Kidney epithelial cell (primary cell): ENCODE measurements around the gene WDR4. TPM values are rescaled to one million over a fixed set of nuclear protein-coding genes. Genes with fewer than 3 reads are reported as not detected.

Experiments used
- DNase-seq: peaks from one replicate; pipeline ENCODE4 v3.0.0-alpha.2; 2010; ENCODE audit warnings: low read depth
- H3K27me3 ChIP-seq: 2 replicates; pipeline ENCODE4 v1.6.0; 2011; ENCODE audit warnings: low read length; ENCODE audit not compliant: control insufficient read depth, insufficient read depth
- H3K36me3 ChIP-seq: 2 replicates; pipeline ENCODE4 v1.5.1; 2011; ENCODE audit warnings: low read length; ENCODE audit not compliant: control insufficient read depth, insufficient read depth
- H3K4me3 ChIP-seq: 2 replicates; pipeline ENCODE4 v1.5.1; 2011; ENCODE audit warnings: low read depth, mild to moderate bottlenecking, control low read depth, low read length
- CTCF ChIP-seq: IDR thresholded peaks from 2 replicates; pipeline ENCODE4 v1.5.1; 2011; ENCODE audit warnings: mild to moderate bottlenecking, moderate library complexity, low read length, control low read depth, inconsistent platforms; ENCODE audit not compliant: insufficient read depth, poor library complexity, severe bottlenecking
- total RNA-seq: library from RNA; depleted of rRNA; stranded (reverse); fragments of >200 nt; gene quantifications from 2 replicates; pipeline ENCODE4 v1.2.3, GENCODE V29; 2015

Gene WDR4
- total RNA-seq, 1 donor from 2014 or later: 17.2 TPM

- no peak overlapping the region for H3K4me3 ChIP-seq
- no peak for TF ChIP-seq CTCF
- DNase-seq: no peak
- peaks cover 6% of the 10 kb centered on the region for H3K27me3 ChIP-seq
- no peaks in the 10 kb centered on the region for H3K36me3 ChIP-seq
Observed at GRCh38 chr21:42830456-42831455, 48.6 kb downstream of the WDR4 start.

GRCh38 chr21:42829954-42830353 is 49.4 kb downstream of the WDR4 start:
- TF ChIP-seq CTCF: no peak
- Histone ChIP-seq H3K4me3 (no peak overlapping the region), H3K36me3 (no peaks in the 10 kb centered on the region), H3K27me3 (peaks cover 6% of the 10 kb centered on the region)
- DNase-seq: no peak

DNA sequence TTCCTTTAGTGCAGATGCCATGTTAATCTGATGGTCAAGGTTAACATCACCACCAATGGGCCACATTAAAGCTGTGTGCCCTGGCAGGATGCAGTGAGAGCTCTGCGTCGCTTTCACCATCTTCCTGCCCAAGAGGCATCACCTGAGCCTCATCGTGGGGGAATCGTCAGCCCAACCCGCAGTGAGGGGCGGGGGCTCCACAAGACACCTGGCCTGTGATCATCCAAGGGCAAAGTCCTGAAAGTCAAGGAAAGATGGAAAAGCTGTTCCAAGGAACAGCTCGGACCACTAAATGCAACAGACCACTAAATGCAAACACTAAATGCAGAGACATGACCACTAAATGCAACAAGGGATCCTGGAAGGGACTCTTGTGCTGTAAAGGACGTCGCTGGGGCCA is 49.9 kb downstream of the WDR4 start:
- no peak for DNase-seq
- no peak overlapping the region for H3K4me3 ChIP-seq
- TF ChIP-seq CTCF: no peak
- no peaks in the 10 kb centered on the region for H3K36me3 ChIP-seq
- peaks cover 6% of the 10 kb centered on the region for H3K27me3 ChIP-seq

DNA sequence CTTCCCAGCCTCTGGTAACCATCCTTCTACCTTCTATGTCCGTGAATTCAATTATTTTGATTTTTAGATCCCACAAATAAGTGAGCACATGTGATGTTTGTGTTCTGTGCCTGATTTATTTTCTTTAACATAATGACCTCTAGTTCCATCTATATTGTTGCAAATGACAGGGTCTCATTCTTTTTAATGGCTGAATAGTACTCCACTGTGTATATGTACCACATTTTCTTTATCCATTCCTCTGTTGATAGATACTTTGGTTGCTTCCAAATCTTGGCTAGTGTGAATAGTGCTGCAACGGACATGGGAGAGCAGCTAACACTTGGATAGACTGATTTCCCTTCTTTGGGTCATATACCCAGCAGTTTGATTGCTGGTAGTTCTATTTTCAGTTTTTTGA is 51.8 kb downstream of the WDR4 start:
- H3K36me3 ChIP-seq: no peaks in the 10 kb centered on the region
- no peak for DNase-seq
- no peak for TF ChIP-seq CTCF
- H3K27me3 ChIP-seq: peaks cover 1% of the 10 kb centered on the region
- H3K4me3 ChIP-seq: no peak overlapping the region

- no peak overlapping the region for H3K4me3 ChIP-seq
- H3K36me3 ChIP-seq: no peaks in the 10 kb centered on the region
- DNase-seq: no peak
- no peak for TF ChIP-seq CTCF
- no peaks in the 10 kb centered on the region for H3K27me3 ChIP-seq
Observed at GRCh38 chr21:42820616-42821465, 58.5 kb downstream of the WDR4 start.
